Thyroid gland (tissue), 4 donors: ENCODE data around the gene ATE1.

Experiments used
- CTCF ChIP-seq, 6 experiments: fragments of 200-600 bp in 3 of 6; fragments of 450-650 bp in 3 of 6; sonication (generic) in 3 of 6; IDR thresholded peaks; one replicate each; pipeline ENCODE4 v1.5.1; 2016 to 2019; ENCODE audit warnings: antibody characterized with exemption in 6 of 6, mild to moderate bottlenecking in 2 of 6, inconsistent platforms in 1 of 6, moderate library complexity in 1 of 6
- POLR2A ChIP-seq, 2 donors: fragments of 450-650 bp; IDR thresholded peaks; one replicate each; pipeline ENCODE4 v1.6.1; 2017; ENCODE audit warnings: antibody characterized with exemption in 2 of 2, mild to moderate bottlenecking in 2 of 2, moderate library complexity in 1 of 2

- TF ChIP-seq POLR2A (IDR thresholded peaks at IDR 0.05) (no peak), CTCF (IDR thresholded peaks at IDR 0.05) (no peak)
These were observed 63.7 kb downstream of the ATE1 start for GRCh38 chr10:121864168-121864567.
